HG03571 (cell line): ENCODE data around the gene PARD3B.

Source experiments
- ATAC-seq: cut with Tn5 transposase; IDR thresholded peaks from one replicate; pipeline ENCODE4 v1.9.1; 2021; ENCODE audit not compliant: unreplicated experiment

Gene PARD3B

GRCh38 chr2:205636549-205637319, 1091.5 kb downstream of the PARD3B start:
- no peak for ATAC-seq

GRCh38 chr2:205637320-205637602, 1092.0 kb downstream of the PARD3B start:
- ATAC-seq, result no peak

GRCh38 chr2:205637779-205638503, 1092.7 kb downstream of the PARD3B start:
- ATAC-seq, result no peak

GRCh38 chr2:205640716-205641115, 1095.4 kb downstream of the PARD3B start:
- no peak for ATAC-seq

- ATAC-seq, result no peak
Observed at GRCh38 chr2:205642599-205643356, 1097.5 kb downstream of the PARD3B start.

- no peak for ATAC-seq
Observed at GRCh38 chr2:205643391-205643885, 1098.2 kb downstream of the PARD3B start.

GRCh38 chr2:205644018-205644417, 1098.7 kb downstream of the PARD3B start:
- ATAC-seq, result no peak

GRCh38 chr2:205646680-205647079, 1101.4 kb downstream of the PARD3B start:
- peak; percentile 99 for ATAC-seq

- no peak for ATAC-seq
Observed at GRCh38 chr2:205650450-205650849, 1105.2 kb downstream of the PARD3B start.

GRCh38 chr2:205650931-205651330, 1105.7 kb downstream of the PARD3B start:
- no peak for ATAC-seq

- ATAC-seq, result no peak
Observed at GRCh38 chr2:205651719-205652118, 1106.4 kb downstream of the PARD3B start.

GRCh38 chr2:205654878-205655605, 1109.8 kb downstream of the PARD3B start:
- ATAC-seq, result no peak

- no peak for ATAC-seq
Observed at GRCh38 chr2:205655779-205656456, 1110.6 kb downstream of the PARD3B start.

- no peak for ATAC-seq
Observed at GRCh38 chr2:205656461-205656860, 1111.2 kb downstream of the PARD3B start.

GRCh38 chr2:205656941-205657340, 1111.7 kb downstream of the PARD3B start:
- ATAC-seq, result no peak

GRCh38 chr2:205657579-205657978, 1112.3 kb downstream of the PARD3B start:
- ATAC-seq, result no peak

GRCh38 chr2:205658068-205658467, 1112.8 kb downstream of the PARD3B start:
- no peak for ATAC-seq

GRCh38 chr2:205658572-205658971, 1113.3 kb downstream of the PARD3B start:
- no peak for ATAC-seq

GRCh38 chr2:205659922-205660321, 1114.6 kb downstream of the PARD3B start:
- ATAC-seq, result no peak

GRCh38 chr2:205660521-205661124, 1115.3 kb downstream of the PARD3B start:
- ATAC-seq, result peak; percentile 45
